GM19438 (cell line): ENCODE results near the gene STOML1.
"Not testable (repeated sequence)": the region's sequence is repeated elsewhere in the genome, so short reads cannot be mapped to it uniquely, and the experiment has no call there.

Source experiments
- ATAC-seq: cut with Tn5 transposase; IDR thresholded peaks from one replicate; pipeline ENCODE4 v1.9.1; 2021; ENCODE audit warnings: low read depth; ENCODE audit not compliant: unreplicated experiment

STOML1 gene

DNA sequence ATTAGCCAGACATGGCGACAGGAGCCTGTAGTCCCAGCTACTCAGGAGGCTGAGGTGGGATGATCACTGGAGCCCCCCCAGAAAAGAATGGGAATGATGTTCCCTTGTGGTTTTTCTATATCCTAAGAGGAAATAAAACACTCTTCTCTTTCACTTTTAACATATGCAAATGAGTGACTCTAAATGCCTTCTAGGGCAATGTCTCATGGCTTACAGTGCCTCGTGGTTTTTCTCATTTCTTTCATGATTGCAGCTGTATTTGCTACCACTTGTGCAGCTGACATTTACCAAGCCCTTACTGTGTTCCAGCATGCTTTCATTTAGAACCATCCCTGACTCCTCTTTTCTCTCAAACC is 26.4 kb downstream of the STOML1 start:
- no peak for ATAC-seq

DNA sequence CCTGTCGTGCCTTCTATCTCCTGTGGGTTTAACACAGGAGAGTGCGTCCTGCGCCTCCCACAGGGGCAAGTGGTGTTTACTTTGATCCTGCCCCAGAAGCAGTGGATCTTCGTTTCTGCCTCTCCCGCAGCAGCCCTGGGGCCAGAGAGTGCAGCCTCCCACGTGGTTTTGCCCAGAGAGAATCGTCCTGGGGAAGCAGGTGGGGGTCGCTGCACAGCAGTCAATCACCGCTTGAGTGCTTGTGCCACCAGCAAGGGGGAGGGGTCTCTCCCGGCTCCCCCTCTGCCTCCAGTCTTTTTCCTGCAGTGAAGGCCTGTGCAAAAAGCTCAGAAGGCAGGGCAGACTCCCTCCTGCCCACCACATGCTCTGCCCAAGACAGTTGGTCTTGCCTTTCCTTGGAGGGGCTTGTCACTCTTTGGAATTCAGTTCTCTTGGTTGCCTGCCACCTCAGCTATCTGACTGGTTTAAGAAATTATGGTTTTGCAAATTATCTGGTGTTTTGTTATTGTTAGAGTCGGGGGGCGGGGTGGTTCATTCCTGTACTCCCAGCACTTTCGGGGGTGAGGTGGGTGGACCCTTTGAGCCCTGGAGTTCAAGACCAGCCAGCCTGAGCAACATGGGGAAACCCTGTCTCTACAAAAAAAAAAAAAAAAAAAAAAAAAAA is 26.9 kb downstream of the STOML1 start:
- no peak for ATAC-seq

DNA sequence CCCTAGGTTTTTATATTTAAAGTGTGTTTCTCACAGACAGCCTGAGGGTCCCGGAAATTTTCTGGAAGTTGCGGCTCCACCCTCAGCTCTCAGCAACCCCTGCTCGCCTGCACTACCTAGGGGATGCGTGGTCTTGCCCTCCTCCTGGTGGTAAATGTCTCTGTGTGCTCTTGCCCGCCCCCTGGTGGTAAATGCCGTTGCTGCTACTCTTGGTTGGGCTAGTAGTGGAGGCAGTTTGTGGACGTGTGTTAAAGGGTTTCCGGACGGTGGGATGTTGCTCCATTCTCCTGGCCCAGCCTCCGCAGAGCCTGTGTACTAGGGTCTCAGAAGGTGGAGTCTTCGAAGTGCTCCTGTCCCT is 27.4 kb downstream of the STOML1 start:
- no peak for ATAC-seq

DNA sequence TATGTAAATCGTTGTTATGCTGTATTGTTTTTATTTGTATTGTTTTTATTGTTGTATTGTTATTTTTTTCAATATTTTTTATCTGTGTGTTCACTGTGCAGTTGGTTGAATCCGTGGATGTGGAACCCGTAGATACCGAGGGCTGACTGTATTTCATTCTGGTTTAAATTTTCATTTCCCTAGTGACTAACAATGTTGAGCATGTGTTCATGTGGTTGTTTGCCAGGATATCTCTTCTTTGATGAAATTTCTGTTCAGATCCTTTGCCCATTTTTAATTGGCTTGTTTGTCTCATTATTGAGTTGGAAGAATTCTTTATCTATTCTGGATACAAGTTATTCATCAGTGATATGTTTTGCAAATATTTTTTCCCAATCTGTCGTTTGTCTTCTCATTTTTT is 29.7 kb downstream of the STOML1 start:
- ATAC-seq, result no peak

DNA sequence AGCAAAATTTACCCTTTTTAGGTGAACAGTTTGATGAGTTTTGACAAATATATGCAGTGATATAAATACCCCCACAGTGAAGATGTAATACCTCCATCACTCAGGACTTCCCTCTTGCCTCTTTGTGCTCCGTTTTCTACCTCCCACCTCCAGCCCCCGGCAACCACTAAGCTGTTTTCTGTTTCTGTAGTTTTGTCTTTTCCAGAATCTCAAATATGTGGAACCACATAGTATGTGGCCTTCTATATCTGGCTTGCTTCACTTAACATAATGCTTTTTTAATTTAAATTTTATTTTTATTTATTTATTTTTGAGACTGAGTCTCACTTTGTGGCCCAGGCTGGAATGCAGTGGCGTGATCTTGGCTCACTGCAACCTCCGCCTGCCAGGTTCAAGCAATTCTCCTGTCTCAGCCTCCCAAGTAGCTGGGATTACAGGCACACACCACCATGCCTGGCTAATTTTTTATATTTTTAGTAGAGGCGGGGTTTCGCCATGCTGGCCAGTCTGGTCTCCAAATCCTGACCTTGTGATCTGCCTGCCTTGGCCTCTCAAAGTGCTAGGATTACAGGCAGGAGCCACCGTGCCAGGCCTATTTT is 31.5 kb downstream of the STOML1 start:
- not testable (repeated sequence) for ATAC-seq

DNA sequence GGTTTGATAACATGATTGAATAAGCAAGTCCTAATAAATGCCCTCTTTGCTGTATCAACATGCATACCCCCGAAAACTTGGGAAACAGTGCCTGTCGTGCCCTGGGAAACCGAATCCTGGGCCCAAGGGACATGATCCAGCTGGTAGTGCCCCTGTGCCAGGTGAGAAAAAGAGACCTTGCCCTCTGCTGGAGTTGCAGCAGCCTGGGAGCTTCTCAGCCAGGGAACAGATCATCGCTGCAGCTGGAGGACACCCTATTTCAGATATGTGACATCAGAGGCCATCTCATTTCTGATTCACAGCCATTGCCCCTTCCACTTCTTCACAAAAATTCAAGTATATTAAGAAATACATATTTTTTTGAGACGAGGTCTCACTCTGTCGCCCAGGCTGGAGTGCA is 32.3 kb downstream of the STOML1 start:
- no peak for ATAC-seq

DNA sequence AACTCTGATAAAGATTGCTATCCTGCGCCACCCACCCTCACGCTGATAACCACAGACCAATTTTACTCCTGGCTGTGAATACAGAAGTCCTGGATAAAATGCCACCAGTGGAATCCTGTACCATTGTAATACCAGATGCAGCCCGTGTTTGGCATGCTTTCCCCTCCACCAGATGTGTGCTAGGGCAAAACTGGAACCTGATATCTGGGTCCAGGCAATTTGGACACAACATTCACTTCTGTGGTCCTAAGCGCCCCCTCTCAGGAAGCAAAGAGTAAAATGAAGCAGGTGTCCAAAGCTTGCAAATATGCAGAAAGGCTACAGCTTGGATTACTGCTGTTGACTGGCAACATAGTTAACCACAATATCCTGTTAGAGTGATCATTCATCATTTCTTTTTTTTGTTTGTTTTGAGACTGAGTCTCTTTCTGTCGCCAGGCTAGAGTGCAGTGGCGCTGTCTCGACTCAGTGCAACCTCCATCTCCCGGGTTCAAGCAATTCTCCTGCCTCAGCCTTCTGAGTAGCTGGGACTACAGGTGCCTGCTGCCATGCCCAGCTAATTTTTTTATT is 33.0 kb downstream of the STOML1 start:
- no peak for ATAC-seq

DNA sequence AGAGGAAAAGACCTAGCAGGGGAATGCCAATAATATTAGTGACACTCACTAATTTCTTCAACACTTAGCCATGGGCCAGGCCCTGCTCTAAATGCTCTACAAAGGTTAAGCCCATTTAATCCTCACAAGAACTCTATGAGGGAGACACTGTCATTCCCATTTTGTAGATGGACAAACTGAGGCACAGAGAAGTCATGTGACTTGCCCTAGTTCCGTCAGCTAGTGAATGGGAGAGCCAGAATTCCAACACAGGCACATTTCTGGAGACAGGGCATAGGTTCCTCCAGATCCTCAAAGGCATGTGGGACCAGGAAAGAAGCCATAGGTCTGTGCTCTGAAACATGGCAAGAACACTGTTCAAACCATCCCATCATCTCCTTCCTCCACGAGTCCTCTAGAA is 34.3 kb downstream of the STOML1 start:
- ATAC-seq, result no peak

DNA sequence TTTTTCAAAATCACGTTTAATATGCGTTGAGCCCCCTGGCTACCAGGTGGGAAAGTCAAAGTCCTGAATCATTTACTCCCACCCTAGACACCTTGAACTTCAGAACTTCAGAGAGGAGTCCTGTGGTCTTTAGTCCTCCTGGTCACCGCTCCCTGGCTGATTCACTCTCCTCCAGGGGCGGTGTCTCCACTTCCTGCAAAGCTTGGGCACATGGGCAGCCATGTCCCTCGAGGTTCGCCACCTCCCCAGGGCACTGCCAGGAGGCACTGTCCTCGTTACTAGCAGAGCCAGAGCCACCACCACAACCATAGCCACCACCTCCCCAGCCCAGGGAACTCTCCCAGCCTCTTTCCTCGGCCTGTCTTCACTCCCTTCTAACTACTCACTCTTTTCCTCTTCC is 34.8 kb downstream of the STOML1 start:
- no peak for ATAC-seq

DNA sequence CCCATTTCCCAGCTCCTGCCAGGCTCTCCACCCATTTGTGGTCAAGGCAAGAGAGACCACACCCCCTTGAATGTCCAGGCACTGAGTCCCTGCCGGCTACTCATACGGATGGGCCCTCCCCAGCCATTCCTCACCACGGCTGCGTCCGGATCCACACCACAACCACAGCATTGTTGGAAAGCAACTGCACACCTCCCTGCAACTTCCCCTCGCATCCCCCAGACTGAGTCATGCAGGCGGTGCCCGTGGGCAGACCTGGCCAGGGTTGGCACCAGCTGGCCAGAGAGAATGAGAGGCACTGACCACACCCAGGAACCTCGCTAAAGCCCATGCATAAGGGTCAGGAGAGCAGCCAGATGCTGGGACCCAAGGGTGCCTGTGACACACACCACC is 35.4 kb downstream of the STOML1 start:
- ATAC-seq, result no peak

DNA sequence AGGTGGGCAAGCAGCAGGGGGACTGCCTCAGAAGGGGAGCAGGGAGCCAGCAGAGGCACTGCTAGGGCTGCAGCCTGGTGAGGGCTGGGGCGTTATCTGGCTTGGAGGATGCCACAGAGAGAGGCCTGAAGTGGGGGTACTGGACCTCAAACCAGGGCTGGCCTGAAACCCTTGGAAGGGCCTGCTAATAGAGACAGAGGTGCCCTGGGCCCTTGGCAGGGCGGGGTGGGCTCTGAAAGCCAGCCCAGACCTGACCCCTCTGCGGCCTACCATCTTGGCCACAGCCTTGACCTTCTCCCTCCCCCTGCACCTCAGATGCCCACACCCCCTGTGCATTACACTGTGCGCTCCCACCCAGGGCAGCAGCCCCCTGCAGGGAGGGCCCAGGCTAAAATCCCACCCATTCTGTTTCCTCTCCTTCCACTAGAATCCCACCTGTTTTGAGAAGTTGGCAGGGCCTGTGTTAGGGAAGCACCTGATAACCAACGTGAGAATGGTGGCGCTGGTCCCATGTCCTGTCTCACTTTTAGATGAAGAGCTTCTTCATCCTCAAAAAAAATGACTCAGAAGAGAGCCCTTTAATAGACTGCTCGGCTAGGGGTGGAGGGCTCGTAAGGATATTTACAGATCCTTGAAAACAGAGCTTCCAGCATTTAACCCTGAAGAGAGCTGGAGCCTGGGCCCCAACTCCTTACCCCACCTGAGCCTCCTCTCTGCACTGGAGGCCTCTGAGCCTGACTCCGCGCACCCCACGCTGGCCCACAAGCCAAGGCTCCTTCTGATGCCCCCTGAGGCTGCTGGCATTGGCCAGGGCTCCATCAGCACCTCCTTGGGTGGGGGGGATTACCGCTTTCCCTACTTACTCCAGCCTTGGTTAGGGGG is 36.0 kb downstream of the STOML1 start:
- no peak for ATAC-seq

DNA sequence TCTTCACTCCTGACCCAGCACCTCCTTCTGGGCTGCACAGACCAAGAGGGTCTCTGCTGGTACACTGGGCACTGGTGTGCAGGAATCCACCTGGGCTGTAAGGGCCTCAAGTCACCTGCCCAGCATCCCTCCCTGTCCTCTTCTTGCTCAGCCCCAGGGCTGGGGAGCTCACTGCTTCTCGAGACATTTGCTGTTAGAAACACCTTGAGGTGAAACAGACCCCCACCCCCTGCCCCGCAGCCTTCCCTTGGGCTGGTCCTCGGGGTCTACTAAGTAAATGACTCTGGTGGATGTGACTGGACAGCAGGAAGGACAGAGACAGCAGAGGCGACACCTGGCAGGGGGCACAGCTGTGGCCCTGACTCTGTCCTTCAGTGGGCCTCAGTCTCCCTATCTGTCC is 36.8 kb downstream of the STOML1 start:
- no peak for ATAC-seq

DNA sequence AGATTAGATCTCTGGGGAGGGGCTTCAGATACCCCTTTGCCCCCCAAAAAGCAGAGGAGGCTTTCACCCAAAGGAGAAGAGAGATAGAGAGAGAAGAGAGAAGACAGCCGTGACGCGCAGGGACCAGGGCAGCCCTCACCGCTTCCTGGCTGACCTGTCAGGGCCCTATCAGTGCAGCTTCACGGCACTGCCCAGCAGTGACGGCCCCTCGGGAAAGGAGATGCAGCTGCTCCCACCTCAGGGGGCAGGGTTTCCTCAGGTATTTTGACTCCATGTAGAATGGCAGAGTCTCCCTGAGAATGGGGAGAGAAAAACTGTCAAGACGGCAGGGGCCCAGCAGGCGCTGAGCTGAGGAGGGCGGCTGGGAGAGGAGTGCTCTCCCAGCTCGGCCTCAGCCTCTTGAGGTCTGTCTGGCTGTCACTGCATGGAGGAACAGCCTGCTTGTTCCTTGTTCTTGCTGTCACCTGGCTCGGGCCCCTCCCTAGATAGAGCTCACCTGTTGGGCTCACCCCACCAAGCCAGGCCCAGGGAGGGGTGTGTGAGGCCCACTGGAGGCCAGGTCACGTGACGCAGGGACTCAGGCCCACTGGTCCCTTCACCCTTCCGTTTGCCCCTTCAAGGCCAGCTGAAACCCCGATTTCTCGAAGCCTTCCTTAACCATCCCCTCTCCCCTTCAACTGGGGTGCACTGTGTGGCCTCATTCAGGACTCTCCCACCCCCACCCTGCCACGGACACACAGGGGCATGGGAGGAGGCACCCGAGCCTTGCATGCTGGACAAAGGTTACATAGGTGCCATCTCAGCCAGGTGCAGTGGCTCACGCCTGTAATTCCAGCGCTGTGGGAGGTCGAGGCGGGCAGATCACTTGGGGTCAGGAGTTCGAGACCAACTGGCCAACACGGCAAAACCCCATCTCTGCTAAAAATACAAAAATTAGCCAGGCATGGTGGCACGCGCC is 37.6 kb downstream of the STOML1 start:
- no peak for ATAC-seq

DNA sequence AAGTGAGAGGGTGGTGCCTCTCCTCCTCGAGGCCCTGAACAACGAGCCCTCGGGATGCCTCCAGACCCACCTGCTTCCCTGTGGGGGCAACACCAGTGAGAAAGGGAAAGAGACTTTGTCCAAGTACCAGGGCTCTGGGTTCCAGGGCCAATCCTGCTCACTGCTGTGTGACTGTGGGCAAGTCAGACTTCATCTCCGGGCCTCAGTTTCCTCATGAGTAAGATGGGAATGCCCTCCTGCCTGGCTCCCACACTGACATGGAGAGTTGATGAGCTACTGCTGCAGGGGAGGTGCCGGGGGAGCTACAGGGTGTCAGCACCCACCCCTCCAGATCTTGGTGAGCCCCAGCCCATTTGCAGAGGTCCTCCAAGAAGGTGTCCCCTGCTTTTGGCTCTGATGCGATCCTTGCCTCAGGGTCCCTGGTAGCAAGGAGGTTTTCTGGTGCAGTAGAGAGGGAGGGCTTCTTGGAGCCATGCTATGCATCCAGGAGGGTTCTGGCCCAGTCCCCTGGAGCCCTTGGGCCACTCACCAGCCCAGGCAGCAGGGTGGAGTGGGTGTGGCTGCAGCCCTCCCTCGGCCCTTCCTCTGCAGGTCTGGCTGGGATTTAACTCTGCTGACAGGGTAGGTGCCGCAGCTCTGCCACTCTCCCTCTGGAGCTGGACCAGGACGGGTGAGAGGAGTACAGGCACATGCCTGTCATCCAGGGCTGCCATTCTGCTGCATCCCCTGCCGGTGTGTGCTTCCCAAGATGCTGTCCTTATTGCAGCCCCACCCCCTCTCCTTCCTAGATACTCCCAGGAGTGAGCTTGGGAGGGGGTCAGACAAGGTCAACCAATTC is 39.0 kb downstream of the STOML1 start:
- ATAC-seq, result no peak

DNA sequence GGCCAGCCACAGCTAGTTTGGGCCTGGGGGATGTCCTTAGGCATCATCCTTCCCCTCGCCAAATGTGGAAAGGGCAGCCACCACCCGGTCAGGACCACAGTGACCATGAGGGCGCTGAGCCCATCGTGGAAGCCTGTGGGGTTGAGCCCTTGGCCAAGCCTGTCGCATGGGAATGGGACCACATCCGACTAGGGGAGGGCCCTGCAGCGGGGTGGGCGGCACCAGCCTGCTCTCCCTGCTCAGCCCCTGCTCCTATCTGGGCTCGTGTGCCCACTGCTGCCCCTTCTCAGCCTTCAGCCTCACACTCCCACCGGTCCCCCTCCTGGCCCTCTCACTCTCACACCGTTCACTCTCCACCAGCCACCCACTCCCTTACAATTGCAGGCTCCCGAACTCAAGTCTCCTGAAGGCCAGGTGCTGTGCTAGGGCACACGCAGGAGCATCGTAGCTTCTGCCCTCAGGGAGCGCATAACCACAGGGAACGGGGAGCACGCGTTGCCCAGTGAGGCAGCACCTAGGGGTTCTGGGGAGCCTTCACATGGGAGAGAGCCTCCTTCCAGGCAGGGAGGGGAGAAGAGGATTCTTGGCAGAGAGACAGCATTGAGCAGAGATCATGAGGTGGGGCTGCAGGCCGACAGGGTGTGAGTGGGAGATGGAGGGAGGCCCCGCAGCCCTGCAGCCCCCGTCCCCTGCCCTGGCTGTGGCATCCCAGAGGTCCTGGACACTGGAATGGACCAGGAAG is 39.8 kb downstream of the STOML1 start:
- no peak for ATAC-seq

DNA sequence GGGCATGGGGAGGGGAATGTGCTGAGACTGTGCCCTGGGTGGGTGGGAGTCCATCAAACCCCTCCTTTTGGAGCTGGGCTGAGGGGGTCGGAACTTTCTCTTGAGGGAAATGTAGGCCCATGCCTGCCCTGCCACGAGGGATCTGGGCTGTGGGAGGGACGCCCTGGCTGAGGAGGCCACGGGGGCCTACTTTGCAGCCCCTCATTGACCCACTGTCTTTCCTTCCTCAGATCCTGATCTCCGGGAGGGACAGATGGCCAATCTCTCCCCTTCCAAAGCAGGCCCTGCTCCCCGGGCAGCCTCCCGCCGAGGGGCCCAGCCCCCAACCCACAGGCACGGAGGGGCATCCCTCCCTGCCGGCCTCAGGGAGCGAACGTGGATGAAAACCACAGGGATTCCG is 40.5 kb downstream of the STOML1 start:
- no peak for ATAC-seq

DNA sequence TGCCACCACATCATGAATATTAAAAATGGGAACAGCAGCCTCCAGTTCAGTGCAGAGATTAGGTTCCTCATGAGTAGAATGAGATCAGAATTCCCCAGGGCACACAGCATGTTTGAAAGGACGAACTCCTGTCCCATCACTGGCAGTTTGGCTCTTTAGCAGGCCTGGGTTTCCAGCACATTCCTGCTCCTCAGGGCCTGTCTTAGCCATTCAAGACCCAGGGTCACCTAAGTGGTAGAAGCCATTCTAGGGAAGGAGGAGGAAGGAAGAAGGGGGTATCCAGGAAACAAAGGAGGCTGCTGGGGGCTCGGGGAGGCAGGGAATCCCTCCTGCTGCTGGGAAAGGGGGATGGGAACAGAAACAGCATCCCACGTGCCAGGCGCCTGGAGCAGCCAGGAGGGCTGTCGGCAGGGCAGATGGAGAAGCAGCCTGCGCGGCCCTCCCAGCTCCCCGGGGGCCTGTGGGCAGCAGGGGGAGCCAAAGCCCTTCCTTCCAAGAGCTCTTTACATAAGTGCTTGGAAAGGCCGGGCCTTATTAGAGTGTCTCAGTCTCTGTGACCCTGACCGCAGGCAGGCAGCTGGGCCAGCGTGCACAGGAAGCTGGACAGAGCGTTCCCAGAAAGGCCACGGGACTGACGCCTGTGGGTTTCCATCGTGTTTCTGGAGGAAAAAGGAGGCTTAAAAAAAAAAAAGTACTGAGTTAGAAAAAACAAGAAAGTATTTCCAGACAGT is 41.1 kb downstream of the STOML1 start:
- no peak for ATAC-seq

DNA sequence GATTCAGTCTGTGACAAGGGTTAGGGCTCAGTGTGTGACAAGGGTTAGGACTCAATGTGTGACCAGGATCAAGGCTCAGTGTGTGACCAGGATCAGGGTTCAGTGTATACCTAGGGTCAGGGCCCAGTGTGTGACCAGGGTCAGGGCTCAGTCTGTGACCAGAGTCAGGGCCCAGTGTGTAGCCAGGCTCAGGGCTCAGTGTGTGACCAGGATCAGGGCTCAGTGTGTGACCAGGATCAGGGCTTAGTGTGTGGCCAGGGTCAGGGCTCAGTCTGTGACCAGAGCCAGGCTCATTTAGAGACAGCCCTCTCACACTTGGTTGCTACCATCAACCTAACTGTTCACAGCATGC is 41.6 kb downstream of the STOML1 start:
- ATAC-seq, result no peak
